ENCODE measurements around the gene UBR7. TPM values are rescaled to one million over a fixed set of nuclear protein-coding genes. Genes with fewer than 3 reads are reported as not detected.

Gene UBR7
- total and polyA plus RNA-seq, 2 donors from 2014 or later = 14.3 to 23.6 TPM

DNA sequence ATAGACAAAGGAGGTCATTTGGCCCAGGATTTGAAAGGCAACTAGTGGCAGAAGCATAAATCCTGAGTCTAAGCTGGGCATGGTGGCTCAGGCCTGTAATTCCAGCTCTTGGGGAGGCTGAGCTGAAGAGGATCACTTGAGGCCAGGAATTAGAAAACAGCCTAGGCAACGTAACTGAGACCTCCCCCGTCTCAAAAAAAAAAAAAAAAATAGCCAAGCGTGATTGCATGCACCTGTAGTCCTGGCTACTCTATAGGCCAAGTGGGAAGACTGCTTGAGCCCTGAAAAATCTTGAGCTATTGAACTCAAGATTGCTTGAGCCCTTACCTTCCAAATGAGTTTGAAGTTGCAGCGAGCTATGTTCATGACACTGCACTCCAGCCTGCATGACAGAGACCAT lies 8.0 kb upstream of the UBR7 start:
- Histone ChIP-seq H3K4me3 (ENCODE audit: low read length in 3 of 3) (no peak overlapping the region), H3K9ac (ENCODE audit: low read length in 3 of 3) (no peak overlapping the region), H3K9me3 (ENCODE audit: control insufficient read depth in 2 of 3, insufficient read depth in 1 of 3, low read length in 3 of 3) (no peaks in the 10 kb centered on the region), H3K27me3 (ENCODE audit: control insufficient read depth, insufficient read depth, low read length) (no peaks in the 10 kb centered on the region), H3K36me3 (ENCODE audit: control insufficient read depth in 2 of 3, insufficient read depth in 3 of 3, low read length in 3 of 3) (no peaks in the 10 kb centered on the region), H3K27ac (ENCODE audit: low read depth in 2 of 2, low read length in 2 of 2) (no peak overlapping the region), H3K4me1 (ENCODE audit: control insufficient read depth in 2 of 3, insufficient read depth in 2 of 3, low read depth in 1 of 3, low read length in 3 of 3) (no peaks in the 10 kb centered on the region)
- TF ChIP-seq, protein P1, sequence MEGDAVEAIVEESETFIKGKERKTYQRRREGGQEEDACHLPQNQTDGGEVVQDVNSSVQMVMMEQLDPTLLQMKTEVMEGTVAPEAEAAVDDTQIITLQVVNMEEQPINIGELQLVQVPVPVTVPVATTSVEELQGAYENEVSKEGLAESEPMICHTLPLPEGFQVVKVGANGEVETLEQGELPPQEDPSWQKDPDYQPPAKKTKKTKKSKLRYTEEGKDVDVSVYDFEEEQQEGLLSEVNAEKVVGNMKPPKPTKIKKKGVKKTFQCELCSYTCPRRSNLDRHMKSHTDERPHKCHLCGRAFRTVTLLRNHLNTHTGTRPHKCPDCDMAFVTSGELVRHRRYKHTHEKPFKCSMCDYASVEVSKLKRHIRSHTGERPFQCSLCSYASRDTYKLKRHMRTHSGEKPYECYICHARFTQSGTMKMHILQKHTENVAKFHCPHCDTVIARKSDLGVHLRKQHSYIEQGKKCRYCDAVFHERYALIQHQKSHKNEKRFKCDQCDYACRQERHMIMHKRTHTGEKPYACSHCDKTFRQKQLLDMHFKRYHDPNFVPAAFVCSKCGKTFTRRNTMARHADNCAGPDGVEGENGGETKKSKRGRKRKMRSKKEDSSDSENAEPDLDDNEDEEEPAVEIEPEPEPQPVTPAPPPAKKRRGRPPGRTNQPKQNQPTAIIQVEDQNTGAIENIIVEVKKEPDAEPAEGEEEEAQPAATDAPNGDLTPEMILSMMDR (IDR thresholded peaks at IDR 0.05; ENCODE audit: borderline replicate concordance, extremely low read depth, insufficient read depth) = no peak
- FAIRE-seq (no peak), DNase-seq (peak in 1 of 5 donors; percentile 5)
- intact Hi-C loops (cut with DNase I) = no loop called here

DNA sequence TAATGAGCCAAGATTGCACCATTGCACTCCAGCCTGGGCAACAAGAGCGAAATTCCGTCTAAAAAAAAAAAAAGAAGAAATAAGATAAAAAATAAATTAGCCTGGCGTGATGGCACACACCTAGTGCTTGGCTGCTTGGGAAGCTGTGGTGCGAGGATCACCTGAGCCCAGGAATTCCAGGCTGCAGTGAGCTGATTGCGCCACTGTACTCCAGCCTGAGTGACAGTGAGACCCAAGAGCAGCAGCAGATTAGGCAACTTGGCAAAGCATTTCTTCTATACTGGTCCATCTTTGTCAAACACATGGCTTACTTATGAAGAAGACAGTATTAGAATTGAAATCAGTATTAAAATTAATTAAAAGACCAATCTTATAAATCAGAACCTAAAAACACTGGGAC lies 6.5 kb upstream of the UBR7 start:
- intact Hi-C loops (cut with DNase I) = no loop called here
- Histone ChIP-seq H3K27me3 (ENCODE audit: control insufficient read depth, insufficient read depth, low read length) (no peaks in the 10 kb centered on the region), H3K9me3 (ENCODE audit: control insufficient read depth in 2 of 3, insufficient read depth in 1 of 3, low read length in 3 of 3) (no peaks in the 10 kb centered on the region), H3K27ac (ENCODE audit: low read depth in 2 of 2, low read length in 2 of 2) (no peak overlapping the region), H3K9ac (ENCODE audit: low read length in 3 of 3) (no peak overlapping the region), H3K36me3 (ENCODE audit: control insufficient read depth in 2 of 3, insufficient read depth in 3 of 3, low read length in 3 of 3) (no peaks in the 10 kb centered on the region), H3K4me1 (ENCODE audit: control insufficient read depth in 2 of 3, insufficient read depth in 2 of 3, low read depth in 1 of 3, low read length in 3 of 3) (no peaks in the 10 kb centered on the region), H3K4me3 (ENCODE audit: low read length in 3 of 3) (no peak overlapping the region)
- DNase-seq (no peak), FAIRE-seq (no peak)
- TF ChIP-seq, protein P1 (IDR thresholded peaks at IDR 0.05; ENCODE audit: borderline replicate concordance, extremely low read depth, insufficient read depth) = no peak

DNA sequence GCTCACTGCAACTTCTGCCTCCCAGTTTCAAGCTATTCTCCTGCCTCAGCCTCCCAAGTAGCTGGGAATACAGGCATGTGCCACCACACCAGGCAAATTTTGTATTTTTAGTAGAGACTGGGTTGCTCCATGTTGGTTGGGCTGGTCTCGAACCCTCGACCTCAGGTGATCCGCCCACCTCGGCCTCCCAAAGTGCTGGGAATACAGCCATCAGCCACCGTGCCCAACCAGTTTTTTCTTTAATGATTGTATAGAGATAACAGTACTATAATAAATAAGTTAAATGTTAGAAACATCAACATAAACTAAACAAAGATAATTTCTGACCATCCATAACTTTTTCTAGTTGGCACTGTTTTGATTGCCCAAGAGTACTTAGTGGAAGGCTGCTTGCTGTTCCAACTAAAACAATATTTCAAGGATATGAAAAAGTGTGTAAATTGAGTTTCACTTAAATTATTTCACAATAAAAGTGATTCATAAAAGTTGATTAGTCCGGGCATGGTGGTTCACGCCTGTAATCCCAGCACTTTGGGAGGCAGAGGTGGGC lies 5.8 kb upstream of the UBR7 start:
- FAIRE-seq (no peak), DNase-seq (no peak)
- Histone ChIP-seq H3K4me1 (ENCODE audit: control insufficient read depth in 2 of 3, insufficient read depth in 2 of 3, low read depth in 1 of 3, low read length in 3 of 3) (peaks cover 0 to 2% (median 0%) of the 10 kb centered on the region in 3 donors), H3K27ac (ENCODE audit: low read depth in 2 of 2, low read length in 2 of 2) (no peak overlapping the region), H3K4me3 (ENCODE audit: low read length in 3 of 3) (no peak overlapping the region), H3K36me3 (ENCODE audit: control insufficient read depth in 2 of 3, insufficient read depth in 3 of 3, low read length in 3 of 3) (no peaks in the 10 kb centered on the region), H3K27me3 (ENCODE audit: control insufficient read depth, insufficient read depth, low read length) (no peaks in the 10 kb centered on the region), H3K9me3 (ENCODE audit: control insufficient read depth in 2 of 3, insufficient read depth in 1 of 3, low read length in 3 of 3) (no peaks in the 10 kb centered on the region), H3K9ac (ENCODE audit: low read length in 3 of 3) (no peak overlapping the region)
- intact Hi-C loops (cut with DNase I) = no loop called here
- TF ChIP-seq, protein P1 (IDR thresholded peaks at IDR 0.05; ENCODE audit: borderline replicate concordance, extremely low read depth, insufficient read depth) = no peak
